WTC11 (cell line): ENCODE data around the gene ZNRF3. TPM values are rescaled to one million over a fixed set of nuclear protein-coding genes. Genes with fewer than 3 reads are reported as not detected.

ENCODE experiments used
- ATAC-seq: fragments of 200-7000 bp; cut with Tn5 transposase; 2 replicates; pipeline ENCODE4 v1.10.0; 2021; ENCODE audit warnings: mild to moderate bottlenecking, moderate library complexity
- CTCF ChIA-PET: fragments of 300-600 bp; sonication (Branson Sonifier 250); formaldehyde crosslinking; loops from one replicate; lab custom pipeline; 2021; ENCODE audit warnings: antibody characterized with exemption; lab: Charles Lee
- POLR2A ChIA-PET: fragments of 350-600 bp; sonication (Branson Sonifier 250); formaldehyde crosslinking; loops from one replicate; lab custom pipeline; 2021; ENCODE audit warnings: antibody characterized with exemption; lab: Charles Lee
- DNase-seq: peaks from one replicate; pipeline ENCODE4 v3.0.0; 2021; ENCODE audit warnings: low spot score
- H3K27ac Mint-ChIP-seq: 2 replicates; pipeline ENCODE4 v1.8.0; 2021; ENCODE audit warnings: mixed read lengths
- H3K27me3 Mint-ChIP-seq: 2 replicates; pipeline ENCODE4 v1.8.0; 2021; ENCODE audit warnings: low read depth, mild to moderate bottlenecking, moderate library complexity, mixed read lengths
- H3K36me3 Mint-ChIP-seq: 2 replicates; pipeline ENCODE4 v1.8.0; 2021; ENCODE audit warnings: mixed read lengths
- H3K4me1 Mint-ChIP-seq: 2 replicates; pipeline ENCODE4 v1.8.0; 2022; ENCODE audit warnings: mixed read lengths
- H3K4me3 Mint-ChIP-seq: 2 replicates; pipeline ENCODE4 v1.8.0; 2021; ENCODE audit warnings: mild to moderate bottlenecking, moderate library complexity, mixed read lengths
- H3K9me3 Mint-ChIP-seq: 2 replicates; pipeline ENCODE4 v1.8.0; 2021; ENCODE audit warnings: mixed read lengths
- ETV6 ChIP-seq: sonication (generic); formaldehyde crosslinking; IDR thresholded peaks from 2 replicates; pipeline ENCODE4 v1.8.1; 2022; ENCODE audit warnings: mild to moderate bottlenecking, missing genetic modification reagents
- GABPB1 ChIP-seq: sonication (generic); formaldehyde crosslinking; IDR thresholded peaks from 2 replicates; pipeline ENCODE4 v1.8.1; 2023; ENCODE audit warnings: mild to moderate bottlenecking, missing genetic modification reagents
- HMGA2 ChIP-seq: fragments of 250-450 bp; sonication (Bioruptor Pico); IDR thresholded peaks from 2 replicates; pipeline ENCODE4 v1.4.0; 2021; ENCODE audit warnings: mild to moderate bottlenecking, moderate library complexity
- KAT7 ChIP-seq: sonication (generic); formaldehyde crosslinking; IDR thresholded peaks from 2 replicates; pipeline ENCODE4 v1.8.1; 2023; ENCODE audit warnings: missing genetic modification reagents, mild to moderate bottlenecking, borderline replicate concordance
- MXD4 ChIP-seq: fragments of 250-450 bp; sonication (Bioruptor Pico); IDR thresholded peaks from 2 replicates; pipeline ENCODE4 v1.8.0; 2021; ENCODE audit warnings: mild to moderate bottlenecking, moderate library complexity, borderline replicate concordance
- MYBL2 ChIP-seq: sonication (generic); formaldehyde crosslinking; IDR thresholded peaks from 2 replicates; pipeline ENCODE4 v1.8.1; 2023; ENCODE audit warnings: mild to moderate bottlenecking, moderate library complexity, missing genetic modification reagents
- NFATC4 ChIP-seq: fragments of 250-450 bp; sonication (Bioruptor Pico); IDR thresholded peaks from 2 replicates; pipeline ENCODE4 v1.9.0; 2021; ENCODE audit warnings: mild to moderate bottlenecking
- SMAD3 ChIP-seq: sonication (generic); formaldehyde crosslinking; IDR thresholded peaks from 2 replicates; pipeline ENCODE4 v1.8.0; 2022; ENCODE audit warnings: missing genetic modification reagents, mild to moderate bottlenecking, borderline replicate concordance
- USF1 ChIP-seq: sonication (generic); formaldehyde crosslinking; IDR thresholded peaks from 2 replicates; pipeline ENCODE4 v1.8.0; 2022; ENCODE audit warnings: mild to moderate bottlenecking, missing genetic modification reagents
- USF2 ChIP-seq: sonication (generic); formaldehyde crosslinking; IDR thresholded peaks from 2 replicates; pipeline ENCODE4 v1.8.1; 2023; ENCODE audit warnings: mild to moderate bottlenecking, missing genetic modification reagents, moderate library complexity
- ZNF232 ChIP-seq: sonication (generic); formaldehyde crosslinking; IDR thresholded peaks from 2 replicates; pipeline ENCODE4 v1.8.0; 2022; ENCODE audit warnings: mild to moderate bottlenecking, missing genetic modification reagents
- ZNF416 ChIP-seq: fragments of 250-450 bp; sonication (Bioruptor Pico); IDR thresholded peaks from 2 replicates; pipeline ENCODE4 v1.9.0; 2021; ENCODE audit warnings: mild to moderate bottlenecking, inconsistent platforms
- total RNA-seq: library from RNA; stranded (reverse); gene quantifications from 3 replicates; pipeline ENCODE4 v1.2.3, GENCODE V29; 2021
- TF ChIP-seq, protein P1 (sequence below): sonication (generic); formaldehyde crosslinking; IDR thresholded peaks from 2 replicates; pipeline ENCODE4 v1.8.0; 2023; ENCODE audit warnings: mild to moderate bottlenecking, missing genetic modification reagents
- TF ChIP-seq, protein P2 (sequence below): sonication (generic); formaldehyde crosslinking; IDR thresholded peaks from 2 replicates; pipeline ENCODE4 v1.8.0; 2023; ENCODE audit warnings: missing genetic modification reagents
- TF ChIP-seq, protein P3 (sequence below): sonication (generic); formaldehyde crosslinking; IDR thresholded peaks from 2 replicates; pipeline ENCODE4 v1.8.0; 2022; ENCODE audit warnings: mild to moderate bottlenecking, missing genetic modification reagents

Gene ZNRF3
- total RNA-seq, 1 experiment from 2014 or later: 25.4 TPM

DNA sequence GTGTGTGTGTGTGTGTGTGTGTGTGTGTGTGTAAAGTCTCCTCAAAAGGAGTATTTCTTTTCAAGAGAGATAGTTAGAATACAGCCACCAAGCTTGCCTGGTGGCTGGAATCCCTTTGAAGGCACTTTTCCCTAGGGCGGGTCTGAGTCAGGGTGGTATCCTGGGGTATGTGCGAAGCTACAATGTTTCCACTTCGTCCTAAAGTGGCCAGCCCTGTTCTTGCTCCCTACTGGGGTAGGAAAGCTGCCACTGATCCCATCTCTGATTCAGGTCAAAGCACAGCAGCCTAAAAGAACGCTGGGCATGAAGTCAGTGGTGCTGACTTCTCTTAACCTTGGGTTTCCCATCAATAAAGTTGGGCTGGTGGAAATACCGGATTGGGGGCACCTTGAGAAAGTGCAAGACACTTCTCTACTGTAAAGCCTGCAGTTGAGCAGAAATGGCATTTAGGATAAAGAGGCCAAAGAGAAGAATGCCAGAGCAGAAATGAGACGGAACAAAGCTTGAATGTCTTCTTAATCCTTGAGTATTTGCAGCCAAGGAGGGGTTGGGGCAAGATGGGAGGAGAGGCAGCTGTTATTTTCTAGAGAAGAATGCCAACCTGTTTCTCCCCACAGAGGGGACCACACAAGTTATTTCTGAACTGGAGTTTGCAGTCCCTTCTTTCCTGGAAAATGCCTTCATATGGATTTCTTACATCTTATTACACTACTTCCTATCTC lies 35.3 kb downstream of the ZNRF3 start:
- POLR2A ChIA-PET: interaction anchor here (0.7 to 1.8 kb wide), 3 partner anchors 12 to 335 kb away, joined by 3 to 5 read pairs (median 4); no protein-coding TSS in a partner anchor
- H3K4me1 Mint-ChIP-seq: peaks cover 68% of the 10 kb centered on the region
- no peaks in the 10 kb centered on the region for H3K36me3 Mint-ChIP-seq
- no peak for TF ChIP-seq USF1 (CRISPR knock-in tag)
- no peak for TF ChIP-seq ETV6 (CRISPR knock-in tag)
- no peak for TF ChIP-seq GABPB1 (CRISPR knock-in tag)
- no peak for TF ChIP-seq KAT7 (CRISPR knock-in tag)
- no peak for TF ChIP-seq USF2 (CRISPR knock-in tag)
- TF ChIP-seq ZNF232 (CRISPR knock-in tag): no peak
- TF ChIP-seq, protein P1, sequence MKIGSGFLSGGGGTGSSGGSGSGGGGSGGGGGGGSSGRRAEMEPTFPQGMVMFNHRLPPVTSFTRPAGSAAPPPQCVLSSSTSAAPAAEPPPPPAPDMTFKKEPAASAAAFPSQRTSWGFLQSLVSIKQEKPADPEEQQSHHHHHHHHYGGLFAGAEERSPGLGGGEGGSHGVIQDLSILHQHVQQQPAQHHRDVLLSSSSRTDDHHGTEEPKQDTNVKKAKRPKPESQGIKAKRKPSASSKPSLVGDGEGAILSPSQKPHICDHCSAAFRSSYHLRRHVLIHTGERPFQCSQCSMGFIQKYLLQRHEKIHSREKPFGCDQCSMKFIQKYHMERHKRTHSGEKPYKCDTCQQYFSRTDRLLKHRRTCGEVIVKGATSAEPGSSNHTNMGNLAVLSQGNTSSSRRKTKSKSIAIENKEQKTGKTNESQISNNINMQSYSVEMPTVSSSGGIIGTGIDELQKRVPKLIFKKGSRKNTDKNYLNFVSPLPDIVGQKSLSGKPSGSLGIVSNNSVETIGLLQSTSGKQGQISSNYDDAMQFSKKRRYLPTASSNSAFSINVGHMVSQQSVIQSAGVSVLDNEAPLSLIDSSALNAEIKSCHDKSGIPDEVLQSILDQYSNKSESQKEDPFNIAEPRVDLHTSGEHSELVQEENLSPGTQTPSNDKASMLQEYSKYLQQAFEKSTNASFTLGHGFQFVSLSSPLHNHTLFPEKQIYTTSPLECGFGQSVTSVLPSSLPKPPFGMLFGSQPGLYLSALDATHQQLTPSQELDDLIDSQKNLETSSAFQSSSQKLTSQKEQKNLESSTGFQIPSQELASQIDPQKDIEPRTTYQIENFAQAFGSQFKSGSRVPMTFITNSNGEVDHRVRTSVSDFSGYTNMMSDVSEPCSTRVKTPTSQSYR (CRISPR knock-in tag): no peak
- TF ChIP-seq MYBL2: no peak
- TF ChIP-seq, protein P2, sequence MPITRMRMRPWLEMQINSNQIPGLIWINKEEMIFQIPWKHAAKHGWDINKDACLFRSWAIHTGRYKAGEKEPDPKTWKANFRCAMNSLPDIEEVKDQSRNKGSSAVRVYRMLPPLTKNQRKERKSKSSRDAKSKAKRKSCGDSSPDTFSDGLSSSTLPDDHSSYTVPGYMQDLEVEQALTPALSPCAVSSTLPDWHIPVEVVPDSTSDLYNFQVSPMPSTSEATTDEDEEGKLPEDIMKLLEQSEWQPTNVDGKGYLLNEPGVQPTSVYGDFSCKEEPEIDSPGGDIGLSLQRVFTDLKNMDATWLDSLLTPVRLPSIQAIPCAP: no peak
- TF ChIP-seq ZNF416 (CRISPR knock-in tag): no peak
- TF ChIP-seq NFATC4 (CRISPR knock-in tag): no peak
- no peak for TF ChIP-seq MXD4 (CRISPR knock-in tag)
- H3K9me3 Mint-ChIP-seq: no peaks in the 10 kb centered on the region
- DNase-seq: no peak
- peak overlapping the region; percentile 50; the same call in 1 of the 2 replicates for H3K27ac Mint-ChIP-seq
- H3K4me3 Mint-ChIP-seq: no peak overlapping the region
- ATAC-seq: peak; percentile 20; the same call in 1 of the 2 replicates
- CTCF ChIA-PET: interaction anchor here (0.6 to 3.3 kb wide), 12 partner anchors 8 to 122 kb away, joined by 3 to 22 read pairs (median 4); partner anchors contain the start of gene ZNRF3
- no peaks in the 10 kb centered on the region for H3K27me3 Mint-ChIP-seq

GRCh38 chr22:28920757-28921584 lies 37.6 kb downstream of the ZNRF3 start:
- Mint-ChIP-seq H3K4me1 (peaks cover 81% of the 10 kb centered on the region), H3K36me3 (no peaks in the 10 kb centered on the region), H3K27ac (peak overlapping the region; percentile 2; the same call in 1 of the 2 replicates)
- CTCF ChIA-PET: interaction anchor here (0.9 to 1.8 kb wide), 3 partner anchors 9 to 120 kb away, joined by 4 to 10 read pairs (median 4); no protein-coding TSS in a partner anchor
- TF ChIP-seq GABPB1 (CRISPR knock-in tag) (peak; percentile 41; the same call in 1 of the 2 replicates), ETV6 (CRISPR knock-in tag) (no peak)
- TF ChIP-seq, all 79 proteins: peak for 1
- DNase-seq: no peak
- POLR2A ChIA-PET: no interaction called here
- Mint-ChIP-seq H3K9me3 (no peaks in the 10 kb centered on the region), H3K4me3 (no peak overlapping the region), H3K27me3 (no peaks in the 10 kb centered on the region)
- ATAC-seq: no peak

- H3K4me3 Mint-ChIP-seq: no peak overlapping the region
- no peaks in the 10 kb centered on the region for H3K27me3 Mint-ChIP-seq
- H3K9me3 Mint-ChIP-seq: no peaks in the 10 kb centered on the region
- ChIA-PET CTCF (interaction anchor here (1.6 kb wide), 1 partner anchor 119 kb away, joined by 10 read pairs; no protein-coding TSS in a partner anchor), POLR2A (no interaction called here)
- H3K27ac Mint-ChIP-seq: peak overlapping the region; percentile 2; the same call in 1 of the 2 replicates
- TF ChIP-seq SMAD3 (CRISPR knock-in tag) (no peak), HMGA2 (CRISPR knock-in tag) (no peak)
- TF ChIP-seq, protein P3, sequence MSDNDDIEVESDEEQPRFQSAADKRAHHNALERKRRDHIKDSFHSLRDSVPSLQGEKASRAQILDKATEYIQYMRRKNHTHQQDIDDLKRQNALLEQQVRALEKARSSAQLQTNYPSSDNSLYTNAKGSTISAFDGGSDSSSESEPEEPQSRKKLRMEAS (CRISPR knock-in tag): no peak
- no peak for ATAC-seq
- H3K36me3 Mint-ChIP-seq: no peaks in the 10 kb centered on the region
- DNase-seq: no peak
- H3K4me1 Mint-ChIP-seq: peaks cover 78% of the 10 kb centered on the region
Measured at GRCh38 chr22:28921585-28921879, 38.2 kb downstream of the ZNRF3 start.
